LNCAP (cell line): ENCODE measurements around the gene CCDC142.

ENCODE experiments used
- TF ChIP-seq, protein P1 (sequence below): fragments of 450-650 bp; IDR thresholded peaks from 2 replicates; pipeline ENCODE4 v1.5.1; 2017; ENCODE audit warnings: mild to moderate bottlenecking

CCDC142 gene

DNA sequence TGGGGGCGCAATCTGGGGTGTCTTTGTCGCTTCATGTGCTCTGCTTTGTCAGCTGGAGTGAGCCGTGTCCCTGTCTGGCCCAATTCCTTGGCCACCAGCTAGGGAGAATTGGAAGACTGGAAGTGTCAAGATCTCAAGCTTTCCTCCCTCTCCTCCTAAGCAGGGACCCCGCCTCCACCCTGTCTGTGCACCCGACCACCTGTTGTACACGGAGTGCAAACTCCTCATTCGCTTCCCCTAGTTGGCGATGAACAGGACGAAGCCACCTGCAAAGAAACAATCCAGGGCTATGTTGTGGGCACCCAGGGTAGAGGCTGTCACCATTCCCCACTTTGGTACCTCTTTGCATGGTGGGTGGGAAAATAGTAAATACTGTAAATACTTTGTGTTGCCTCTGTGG is 44.9 kb upstream of the CCDC142 start:
- TF ChIP-seq, protein P1, sequence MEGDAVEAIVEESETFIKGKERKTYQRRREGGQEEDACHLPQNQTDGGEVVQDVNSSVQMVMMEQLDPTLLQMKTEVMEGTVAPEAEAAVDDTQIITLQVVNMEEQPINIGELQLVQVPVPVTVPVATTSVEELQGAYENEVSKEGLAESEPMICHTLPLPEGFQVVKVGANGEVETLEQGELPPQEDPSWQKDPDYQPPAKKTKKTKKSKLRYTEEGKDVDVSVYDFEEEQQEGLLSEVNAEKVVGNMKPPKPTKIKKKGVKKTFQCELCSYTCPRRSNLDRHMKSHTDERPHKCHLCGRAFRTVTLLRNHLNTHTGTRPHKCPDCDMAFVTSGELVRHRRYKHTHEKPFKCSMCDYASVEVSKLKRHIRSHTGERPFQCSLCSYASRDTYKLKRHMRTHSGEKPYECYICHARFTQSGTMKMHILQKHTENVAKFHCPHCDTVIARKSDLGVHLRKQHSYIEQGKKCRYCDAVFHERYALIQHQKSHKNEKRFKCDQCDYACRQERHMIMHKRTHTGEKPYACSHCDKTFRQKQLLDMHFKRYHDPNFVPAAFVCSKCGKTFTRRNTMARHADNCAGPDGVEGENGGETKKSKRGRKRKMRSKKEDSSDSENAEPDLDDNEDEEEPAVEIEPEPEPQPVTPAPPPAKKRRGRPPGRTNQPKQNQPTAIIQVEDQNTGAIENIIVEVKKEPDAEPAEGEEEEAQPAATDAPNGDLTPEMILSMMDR = no peak

DNA sequence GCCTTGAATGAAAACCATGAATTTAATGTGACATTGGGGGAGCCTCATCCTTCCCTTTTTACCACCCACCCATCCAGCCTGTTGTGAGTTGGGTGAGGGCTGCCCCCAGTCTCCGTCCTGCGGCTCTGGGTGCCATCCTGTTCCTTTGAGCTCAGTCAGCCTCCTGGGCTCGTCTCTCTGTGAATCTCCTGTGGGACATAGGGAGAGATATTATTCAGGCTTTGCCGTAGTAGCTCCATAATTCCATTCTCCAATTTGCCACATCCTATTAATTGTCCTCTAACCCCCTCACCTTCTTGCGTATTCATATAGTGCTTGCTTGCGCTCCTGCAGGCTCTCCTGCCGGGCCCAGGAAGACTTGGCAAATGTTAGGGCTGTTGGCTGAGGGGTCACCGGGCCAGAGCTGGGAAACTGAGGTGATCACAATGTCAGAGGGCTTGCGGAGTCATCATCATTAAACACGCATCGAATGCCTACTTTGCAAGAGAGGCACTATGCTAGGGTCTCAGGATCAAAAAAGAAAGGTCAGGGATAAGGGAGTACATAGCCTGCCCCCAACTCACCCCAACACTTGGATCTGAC is 43.9 kb upstream of the CCDC142 start:
- TF ChIP-seq, protein P1 = no peak

DNA sequence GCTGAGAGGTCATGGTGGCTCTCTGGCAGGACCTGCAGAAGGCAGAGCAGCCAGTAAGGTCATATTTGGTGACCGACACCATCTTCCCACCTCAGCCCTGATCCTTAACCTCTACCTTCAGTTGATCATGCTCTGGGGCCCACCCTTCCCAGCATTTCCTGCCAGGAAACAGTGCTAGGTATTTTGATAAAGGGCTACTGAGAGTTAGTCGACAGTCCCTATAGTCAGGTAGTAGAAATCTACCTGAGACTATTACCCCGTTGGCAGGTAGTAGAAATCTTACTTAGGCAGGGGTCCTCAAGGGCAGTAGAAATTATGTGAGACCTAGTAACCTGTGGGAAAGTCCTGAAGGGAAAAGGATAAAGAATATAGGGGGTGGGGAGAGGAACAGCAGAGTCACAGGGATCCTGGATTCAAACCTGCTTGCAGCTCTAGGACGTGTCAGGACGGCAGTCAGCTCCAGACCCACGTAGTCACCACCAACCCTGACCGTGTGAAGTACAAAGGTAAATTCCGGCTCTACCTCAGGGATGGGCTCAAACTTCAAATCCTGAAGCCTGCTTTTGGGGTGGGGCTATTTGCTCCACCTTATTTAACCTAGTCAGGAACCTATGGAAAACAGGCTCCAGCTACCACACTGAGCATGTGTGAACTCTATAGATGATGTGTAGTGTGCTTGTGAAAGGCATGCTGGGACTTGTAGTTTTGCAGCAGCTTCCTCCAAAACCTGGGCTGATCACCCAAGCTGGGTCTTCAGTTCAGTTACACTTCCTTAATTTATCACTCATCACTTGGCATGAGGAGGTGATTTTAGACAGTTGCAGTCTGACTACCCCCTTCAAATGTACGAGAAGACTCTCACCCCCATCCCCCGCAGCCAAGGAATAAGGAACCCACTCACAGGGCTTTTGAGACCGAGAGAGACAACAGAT is 43.2 kb upstream of the CCDC142 start, which contains the start of gene DQX1:
TSS of gene DQX1 (minus strand) at position 515 of the 932 bp plus-strand sequence. CDS start at position 13, 502 bp downstream.
- TF ChIP-seq, protein P1 = no peak

DNA sequence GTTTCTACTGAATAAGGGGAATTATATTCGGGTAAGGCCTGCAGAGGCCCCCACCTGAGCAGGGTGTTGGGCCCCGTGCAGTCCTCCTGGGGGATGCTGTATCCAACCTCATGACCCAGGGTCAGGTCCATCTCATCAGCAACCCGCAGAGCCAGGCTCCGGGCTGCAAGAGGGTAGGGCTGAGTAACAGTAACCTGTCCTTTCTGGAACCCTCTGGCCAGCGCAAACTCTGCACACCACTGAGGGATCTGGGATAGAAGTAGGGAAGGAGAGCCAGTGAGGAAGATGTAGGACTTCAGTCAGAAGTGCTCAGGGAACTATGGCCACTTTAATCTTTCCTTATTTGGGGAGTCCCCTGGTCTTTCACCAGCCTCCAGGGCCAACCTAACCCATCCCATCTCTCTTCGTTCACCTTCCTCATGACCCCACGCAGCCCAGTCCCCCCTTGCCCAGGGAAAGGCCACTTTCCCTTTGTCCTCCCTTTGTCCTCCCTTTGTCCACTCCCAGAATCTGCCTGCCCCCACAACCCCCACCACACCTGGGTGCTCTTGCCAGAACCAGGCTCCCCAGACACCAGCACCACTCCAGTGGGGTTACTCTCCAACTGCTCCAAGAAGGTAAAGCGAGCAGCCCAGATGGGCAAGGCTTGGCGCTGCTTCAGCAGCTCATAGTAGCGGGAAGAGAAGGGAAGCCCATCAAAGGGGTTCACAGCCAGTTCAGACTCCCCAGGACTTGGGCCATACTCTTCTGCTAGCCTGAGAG is 42.3 kb upstream of the CCDC142 start:
- TF ChIP-seq, protein P1 = no peak

DNA sequence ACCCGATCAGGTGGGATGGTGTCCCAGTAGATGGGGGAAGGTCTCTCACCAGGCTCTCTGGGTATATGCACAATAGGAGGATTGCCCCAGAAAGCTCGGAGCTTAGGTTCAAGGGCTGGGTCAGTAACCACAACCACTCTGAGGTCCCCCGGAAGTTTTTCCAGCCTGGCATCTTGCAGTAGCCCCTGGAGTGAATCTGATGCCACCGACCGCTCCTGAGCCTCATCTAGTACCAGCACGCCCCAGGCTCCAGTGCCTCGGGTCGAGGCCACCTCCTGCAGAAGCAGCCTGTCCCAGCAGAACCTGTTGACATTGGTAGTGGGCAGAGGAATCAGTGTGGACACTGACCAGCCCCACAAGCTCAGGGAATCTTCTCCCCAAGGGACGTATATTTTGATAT is 41.2 kb upstream of the CCDC142 start:
- TF ChIP-seq, protein P1 = no peak

DNA sequence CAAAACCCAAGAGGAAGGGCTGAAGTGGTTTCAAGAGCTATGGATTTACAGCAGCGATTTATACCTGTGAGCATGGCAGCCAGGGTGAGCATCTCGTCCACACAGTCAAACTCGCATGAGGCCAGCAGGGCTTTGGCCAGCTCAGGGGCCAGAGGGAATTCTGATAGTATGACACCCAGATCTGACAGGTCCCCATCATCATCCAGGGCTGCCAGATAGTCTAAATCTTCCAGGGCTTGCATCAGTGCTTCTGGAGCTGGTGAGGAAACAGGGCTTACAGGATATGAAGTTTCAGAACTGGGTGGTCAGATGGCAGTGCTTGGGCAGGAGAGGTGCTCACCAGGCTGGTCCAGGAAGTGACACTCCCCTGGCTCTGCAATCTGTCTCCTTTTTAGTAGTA is 39.7 kb upstream of the CCDC142 start:
- TF ChIP-seq, protein P1 = no peak

DNA sequence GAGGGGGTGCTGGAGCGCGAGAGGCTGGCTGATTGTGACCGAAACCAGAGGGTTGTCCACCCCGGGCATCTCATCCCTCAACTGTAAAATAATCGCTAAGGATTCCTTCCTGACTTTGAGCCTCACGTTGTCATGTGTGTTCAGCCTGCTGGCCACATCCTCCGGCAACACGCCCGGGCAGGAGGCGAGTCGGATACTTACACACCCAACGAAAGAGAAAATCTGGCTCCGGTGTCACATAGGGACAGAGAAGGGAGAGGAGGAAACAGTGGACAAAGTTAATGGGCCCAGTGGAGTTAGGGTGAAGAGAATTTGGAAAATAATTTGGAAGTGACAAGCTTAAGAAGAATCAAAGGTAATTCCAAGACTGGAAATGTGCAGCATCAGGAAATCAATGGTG is 33.9 kb upstream of the CCDC142 start:
- TF ChIP-seq, protein P1 = no peak
